K562 (cell line): ENCODE measurements around the gene MRNIP. TPM values are rescaled to one million over a fixed set of nuclear protein-coding genes. Genes with fewer than 3 reads are reported as not detected.

ENCODE experiments used
- ATAC-seq: fragments of 200-7000 bp; cut with Tn5 transposase; 3 replicates; pipeline ENCODE4 v1.9.1; 2020; ENCODE audit warnings: moderate library complexity
- BruUV-seq: library from RNA; stranded (reverse); fragments of 400-500 nt; replicated peaks from 2 replicates; lab custom pipeline; 2021; lab: Mats Ljungman, UMichigan
- CTCF ChIA-PET: fragments of 300-600 bp; formaldehyde crosslinking; extraction: SDS; loops from one replicate; lab custom pipeline; 2021; ENCODE audit warnings: low intra/inter-chr PET ratio; lab: Yijun Ruan, JAX
- POLR2A ChIA-PET: fragments of 300-600, 350-650 bp; sonication (Branson Sonifier 250); formaldehyde crosslinking; extraction: SDS; loops from one replicate; lab custom pipeline; 2021; ENCODE audit warnings: antibody characterized with exemption, inconsistent platforms; lab: Yijun Ruan, JAX
- DNase-seq, 4 experiments: peaks; one replicate each; pipeline versions ENCODE4 v3.0.0 to v3.0.0-alpha.2; 2011 to 2018; ENCODE audit warnings: low spot score in 3 of 4, mixed read lengths in 3 of 4; ENCODE audit errors: extremely low read depth in 1 of 4
- FAIRE-seq: peaks from 2 replicates; lab custom pipeline; 2011; peaks lifted over from hg19 to GRCh38; lab: Jason Lieb, UNC
- H2AFZ ChIP-seq: 2 replicates; pipeline ENCODE4 v1.6.0; 2011; ENCODE audit warnings: low read depth, low read length, control low read depth, inconsistent platforms
- H3K27ac ChIP-seq: fragments of 200-600 bp; 3 replicates; pipeline ENCODE4 v1.8.0; 2011; ENCODE audit warnings: low read depth, mild to moderate bottlenecking, control low read depth, inconsistent platforms, low read length, moderate library complexity, mixed read lengths; ENCODE audit errors: extremely low read depth
- H3K27me3 ChIP-seq, 2 experiments: fragments of 300-600 bp in 1 of 2; 2 replicates in 1 of 2; 3 replicates in 1 of 2; pipeline versions ENCODE4 v1.6.0 to v1.8.0; 2011; ENCODE audit warnings: inconsistent platforms in 2 of 2, low read length in 2 of 2, mild to moderate bottlenecking in 1 of 2, mixed read lengths in 1 of 2, moderate library complexity in 1 of 2; ENCODE audit not compliant: control insufficient read depth in 2 of 2, insufficient read depth in 2 of 2
- H3K36me3 ChIP-seq: fragments of 300-600 bp; 3 replicates; pipeline ENCODE4 v1.8.0; 2011; ENCODE audit warnings: mild to moderate bottlenecking, low read length, inconsistent platforms; ENCODE audit not compliant: control insufficient read depth, insufficient read depth
- H3K4me1 ChIP-seq, 2 experiments: fragments of 200-600 bp in 1 of 2; replicated peaks in 1 of 2; 2 replicates in 1 of 2; 3 replicates in 1 of 2; pipeline versions ENCODE4 v1.5.1 to v1.8.0; 2011; ENCODE audit warnings: inconsistent platforms in 2 of 2, low read length in 2 of 2, mild to moderate bottlenecking in 1 of 2, mixed read lengths in 1 of 2, moderate library complexity in 1 of 2; ENCODE audit not compliant: control insufficient read depth in 2 of 2, insufficient read depth in 2 of 2
- H3K4me2 ChIP-seq: 2 replicates; pipeline ENCODE4 v1.6.1; 2011; ENCODE audit warnings: low read length, control low read depth, inconsistent platforms, mixed read lengths; ENCODE audit not compliant: insufficient read depth
- H3K4me3 ChIP-seq: fragments of 200-600 bp; sonication (generic), shearing (Covaris generic); 2 replicates; pipeline ENCODE4 v1.5.1; 2016; ENCODE audit warnings: control low read depth, inconsistent platforms
- H3K79me2 ChIP-seq: fragments of 200-600 bp; 3 replicates; pipeline ENCODE4 v1.8.0; 2011; ENCODE audit warnings: low read length, inconsistent platforms; ENCODE audit not compliant: control insufficient read depth, insufficient read depth
- H3K9ac ChIP-seq, 2 experiments: 2 replicates each; pipeline versions ENCODE4 v1.6.0 to v1.6.1; 2011; ENCODE audit warnings: low read depth in 2 of 2, low read length in 2 of 2, control low read depth in 1 of 2, inconsistent platforms in 1 of 2, mild to moderate bottlenecking in 1 of 2, mixed read lengths in 1 of 2; ENCODE audit not compliant: insufficient read depth in 1 of 2
- H3K9me1 ChIP-seq: one replicate; pipeline ENCODE4 v1.6.0; 2011; ENCODE audit warnings: inconsistent platforms, mild to moderate bottlenecking, low read length, moderate library complexity; ENCODE audit not compliant: control insufficient read depth, insufficient read depth
- H3K9me3 ChIP-seq: replicated peaks from 2 replicates; pipeline ENCODE4 v1.5.1; 2011; ENCODE audit warnings: low read depth, low read length, inconsistent platforms; ENCODE audit not compliant: control insufficient read depth, insufficient read depth
- H4K20me1 ChIP-seq: replicated peaks from 2 replicates; pipeline ENCODE4 v1.6.1; 2011; ENCODE audit warnings: low read length, inconsistent platforms, mixed read lengths; ENCODE audit not compliant: control insufficient read depth, insufficient read depth
- CBFA2T2 ChIP-seq: fragments of 450-650 bp; conservative IDR thresholded peaks from 2 replicates; pipeline ENCODE4 v1.6.1; 2017; ENCODE audit warnings: mild to moderate bottlenecking
- NBN ChIP-seq: fragments of 450-650 bp; IDR thresholded peaks from 2 replicates; pipeline ENCODE4 v1.6.1; 2016; ENCODE audit warnings: low read depth, mild to moderate bottlenecking
- RBM39 ChIP-seq: fragments of 200-400 bp; formaldehyde crosslinking; optimal IDR thresholded peaks from 2 replicates; pipeline ENCODE3; 2018; ENCODE audit warnings: low read depth, low read length
- SIN3A ChIP-seq, 2 experiments: fragments of 150-350 bp in 1 of 2; IDR thresholded peaks; 2 replicates each; pipeline ENCODE4 v1.6.1; 2011 to 2016; ENCODE audit warnings: borderline replicate concordance in 2 of 2, low read depth in 2 of 2, low read length in 2 of 2, mild to moderate bottlenecking in 2 of 2, moderate library complexity in 2 of 2; ENCODE audit not compliant: control insufficient read depth in 1 of 2
- TAF7 ChIP-seq: fragments of 450-650 bp; IDR thresholded peaks from 2 replicates; pipeline ENCODE4 v1.6.1; 2016; ENCODE audit warnings: missing genetic modification characterization, missing compliant biosample characterization
- TARDBP ChIP-seq: fragments of 450-650 bp; IDR thresholded peaks from 2 replicates; pipeline ENCODE4 v1.6.1; 2016
- TRIM24 ChIP-seq, 2 experiments: fragments of 450-650 bp; IDR thresholded peaks; 2 replicates each; pipeline ENCODE4 v1.6.1; 2016
- ZFX ChIP-seq: sonication (generic); formaldehyde crosslinking; IDR thresholded peaks from 2 replicates; pipeline ENCODE4 v1.8.0; 2022; ENCODE audit warnings: mild to moderate bottlenecking, missing genetic modification reagents, moderate library complexity
- ZNF184 ChIP-seq: sonication (generic); formaldehyde crosslinking; IDR thresholded peaks from 2 replicates; pipeline ENCODE4 v1.5.0; 2020; ENCODE audit warnings: missing genetic modification reagents
- ZNF274 ChIP-seq: IDR thresholded peaks from 2 replicates; pipeline ENCODE4 v1.6.1; 2011; ENCODE audit warnings: low read depth, mild to moderate bottlenecking, low read length, moderate library complexity, borderline replicate concordance
- ZNF592 ChIP-seq: fragments of 450-650 bp; IDR thresholded peaks from 2 replicates; pipeline ENCODE4 v1.6.1; 2017; ENCODE audit warnings: antibody characterized with exemption, mild to moderate bottlenecking
- ZNF778 ChIP-seq: fragments of 450-650 bp; formaldehyde crosslinking; IDR thresholded peaks from 2 replicates; pipeline ENCODE4 v1.4.0; 2020; ENCODE audit warnings: mild to moderate bottlenecking, moderate library complexity
- WGBS: fragments of 100-300 bp; shearing (Covaris generic); methylation state at CpG from one replicate; pipeline ENCODE4 v1.1.6; 2016; ENCODE audit warnings: low coverage, mixed read lengths; ENCODE audit not compliant: insufficient coverage; ENCODE audit errors: missing lambda C conversion rate; 5-methylcytosine and 5-hydroxymethylcytosine counted together
- in situ Hi-C: fragments of 300-500 bp; cut with MboI; formaldehyde crosslinking; loops from 4 replicates; pipeline ENCODE4 v1.15.0; 2018; ENCODE audit warnings: inconsistent platforms, mixed read lengths
- intact Hi-C: fragments of 100-400 bp; cut with micrococcal nuclease; formaldehyde crosslinking; loops from 2 replicates; pipeline ENCODE4 v1.14.2; 2022
- polyA plus RNA-seq, 8 experiments: library from polyadenylated mRNA; depleted of rRNA in 4 of 8; stranded (reverse) in 5 of 8; unstranded in 3 of 8; fragments of >200 nt; fragmentation: Nextera tagmentation in 2 of 8; fragmentation: Illumina TruSeq in 1 of 8; extraction: Ambion mirVana in 2 of 8; extraction: Trizol in 1 of 8; gene quantifications; 2 replicates each; pipeline versions ENCODE4 v1.2.1 to v1.2.3, GENCODE V29; 2011 to 2014; ENCODE audit warnings: inconsistent platforms in 1 of 8, missing spikeins in 1 of 8
- total RNA-seq, 7 experiments: library from RNA; depleted of rRNA in 6 of 7; stranded (reverse); fragments of >200 nt in 6 of 7; fragmentation: Illumina TruSeq in 2 of 7; extraction: Trizol in 2 of 7; gene quantifications; 2 replicates each; pipeline versions ENCODE4 v1.2.1 to v1.2.3, GENCODE V29; 2011 to 2021; ENCODE audit warnings: low replicate concordance in 1 of 7
- TF ChIP-seq, protein P1 (sequence below): conservative IDR thresholded peaks from 2 replicates; pipeline ENCODE4 v1.6.1; 2011; ENCODE audit warnings: low read depth, mild to moderate bottlenecking, low read length; ENCODE audit not compliant: control insufficient read depth

Gene MRNIP
- total and polyA plus RNA-seq, 9 of the 15 experiments (the other 6 are each of a cell fraction or from before 2014, with no cell fraction given): 3.6 to 39.0 (median 16.8) TPM

GRCh38 chr5:179852993-179853547 is 5.5 kb downstream of the MRNIP start:
- WGBS: 83% methylated on average over 8 of the region's 8 CpGs
- no peak for ATAC-seq
- ChIA-PET CTCF (no interaction called here), POLR2A (interaction anchor here (0.6 to 1.1 kb wide), 3 partner anchors 15 to 1387 kb away, joined by 3 to 4 read pairs (median 3); no protein-coding TSS in a partner anchor)
- Histone ChIP-seq H2AFZ (no peak overlapping the region), H3K9me3 (no peaks in the 10 kb centered on the region), H3K36me3 (peaks cover 45% of the 10 kb centered on the region), H3K9ac (0 out of 4 replicates have a peak overlapping the region, but pooled peaks of 1 of the 2 experiments have one; percentile 50), H3K79me2 (peaks cover 13% of the 10 kb centered on the region), H3K9me1 (no peaks in the 10 kb centered on the region), H4K20me1 (no peaks in the 10 kb centered on the region), H3K4me3 (no peak overlapping the region), H3K27me3 (no peaks in the 10 kb centered on the region), H3K27ac (no peak overlapping the region), H3K4me2 (no peak overlapping the region), H3K4me1 (peaks cover under 1 to 2% of the 10 kb centered on the region in 2 experiments; a peak in 3 of 5 replicates)
- intact Hi-C loops: no loop called here
- no peak for DNase-seq
- in situ Hi-C loops: no loop called here
- TF ChIP-seq RBM39 (no peak), ZNF184 (CRISPR knock-in tag) (no peak), SIN3A (IDR thresholded peaks at IDR 0.05; ENCODE audit: borderline replicate concordance in 2 of 2, control insufficient read depth in 1 of 2, low read depth in 2 of 2, low read length in 2 of 2) (no peak), CBFA2T2 (no peak), TAF7 (tag) (no peak), ZNF592 (no peak), TARDBP (no peak), ZFX (CRISPR knock-in tag) (no peak), NBN (no peak), ZNF274 (no peak), TRIM24 (IDR thresholded peaks at IDR 0.05) (no peak), ZNF778 (CRISPR knock-in tag) (no peak)
- TF ChIP-seq, protein P1, sequence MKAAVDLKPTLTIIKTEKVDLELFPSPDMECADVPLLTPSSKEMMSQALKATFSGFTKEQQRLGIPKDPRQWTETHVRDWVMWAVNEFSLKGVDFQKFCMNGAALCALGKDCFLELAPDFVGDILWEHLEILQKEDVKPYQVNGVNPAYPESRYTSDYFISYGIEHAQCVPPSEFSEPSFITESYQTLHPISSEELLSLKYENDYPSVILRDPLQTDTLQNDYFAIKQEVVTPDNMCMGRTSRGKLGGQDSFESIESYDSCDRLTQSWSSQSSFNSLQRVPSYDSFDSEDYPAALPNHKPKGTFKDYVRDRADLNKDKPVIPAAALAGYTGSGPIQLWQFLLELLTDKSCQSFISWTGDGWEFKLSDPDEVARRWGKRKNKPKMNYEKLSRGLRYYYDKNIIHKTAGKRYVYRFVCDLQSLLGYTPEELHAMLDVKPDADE: no peak
- FAIRE-seq: no peak
- no TSS peak for BruUV-seq
